ENCODE data around the gene MRTFA. TPM values are rescaled to one million over a fixed set of nuclear protein-coding genes. Genes with fewer than 3 reads are reported as not detected.

MRTFA gene
- total RNA-seq, 1 donor from 2014 or later, result 68.4 TPM

DNA sequence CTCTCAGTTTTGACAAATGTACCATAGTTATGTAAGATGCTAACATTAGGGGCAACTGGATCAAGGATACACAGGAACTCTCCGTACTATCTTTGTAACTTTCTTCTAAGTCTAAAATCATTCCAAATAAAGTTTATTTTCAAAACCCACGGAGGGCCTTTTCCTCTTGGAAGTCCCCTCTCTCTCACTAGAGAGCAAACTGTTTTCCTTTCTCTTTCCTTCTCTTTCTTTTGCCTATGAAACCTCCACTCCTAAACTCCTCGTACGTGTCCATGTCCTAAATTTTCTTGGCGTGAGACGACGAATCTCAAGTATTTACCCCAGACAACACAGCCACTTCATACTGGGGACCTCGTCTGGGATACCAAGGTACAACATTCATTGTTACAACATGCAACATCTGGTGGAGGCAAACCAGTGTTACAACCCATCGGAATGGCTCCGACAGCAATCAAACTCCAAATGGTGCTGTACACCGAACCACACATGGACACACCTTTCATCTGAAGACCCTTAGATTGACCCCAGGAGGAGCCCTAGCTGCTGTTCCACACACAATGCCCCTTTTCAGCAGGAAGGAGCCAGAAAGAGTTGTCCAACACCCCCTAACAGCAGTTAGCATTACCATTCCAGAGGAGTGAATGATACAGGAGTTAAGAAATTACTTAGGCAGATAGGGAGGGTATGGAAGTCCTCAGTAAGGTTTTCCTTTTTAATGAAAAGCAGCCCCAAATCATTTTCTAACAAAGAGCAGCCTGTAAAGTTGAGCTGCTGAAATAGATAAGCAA lies 158.0 kb downstream of the MRTFA start:
- H3K36me3 Mint-ChIP-seq (ENCODE audit: low read depth, unreplicated experiment), result peaks cover 12% of the 10 kb centered on the region

DNA sequence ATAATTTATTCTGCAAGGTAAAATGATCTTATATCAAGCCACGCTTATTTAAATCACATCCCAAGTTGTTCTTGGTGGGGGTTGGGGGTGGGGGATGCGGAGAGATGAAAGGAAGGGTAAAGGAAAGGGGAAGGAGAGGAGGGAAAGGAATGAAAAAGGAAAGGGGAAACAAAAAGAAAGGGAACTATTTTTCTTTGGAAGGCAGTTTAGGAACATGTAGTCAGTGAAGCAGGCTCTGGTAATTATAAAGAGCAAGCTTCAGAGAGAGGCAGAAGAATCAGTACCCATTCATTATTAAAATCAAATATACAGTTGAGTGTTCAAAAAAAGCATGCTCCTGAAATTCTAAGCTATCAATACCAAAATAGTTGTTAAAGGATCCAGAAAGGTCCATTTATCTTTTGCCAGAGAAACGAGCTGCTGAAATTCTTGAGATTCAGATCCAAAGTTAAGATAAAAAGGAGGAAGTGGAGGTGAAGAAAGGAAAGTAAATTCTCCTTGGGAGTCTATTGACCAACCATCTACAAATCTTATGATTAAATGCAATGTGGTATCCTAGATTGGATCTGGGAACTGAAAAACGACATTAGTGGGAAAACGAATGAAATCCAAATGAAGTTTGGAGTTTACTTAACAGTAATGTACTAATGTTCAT lies 158.7 kb downstream of the MRTFA start:
- Mint-ChIP-seq H3K9me3 (ENCODE audit: unreplicated experiment) (no peaks in the 10 kb centered on the region), H3K27ac (ENCODE audit: unreplicated experiment) (peak overlapping the region; percentile 92), H3K4me1 (ENCODE audit: unreplicated experiment) (peaks cover 44% of the 10 kb centered on the region), H3K36me3 (ENCODE audit: low read depth, unreplicated experiment) (peaks cover 12% of the 10 kb centered on the region), H3K27me3 (ENCODE audit: unreplicated experiment) (peaks cover 14% of the 10 kb centered on the region), H3K4me3 (ENCODE audit: unreplicated experiment) (peak overlapping the region; percentile 28)
- TF ChIP-seq, protein P1, sequence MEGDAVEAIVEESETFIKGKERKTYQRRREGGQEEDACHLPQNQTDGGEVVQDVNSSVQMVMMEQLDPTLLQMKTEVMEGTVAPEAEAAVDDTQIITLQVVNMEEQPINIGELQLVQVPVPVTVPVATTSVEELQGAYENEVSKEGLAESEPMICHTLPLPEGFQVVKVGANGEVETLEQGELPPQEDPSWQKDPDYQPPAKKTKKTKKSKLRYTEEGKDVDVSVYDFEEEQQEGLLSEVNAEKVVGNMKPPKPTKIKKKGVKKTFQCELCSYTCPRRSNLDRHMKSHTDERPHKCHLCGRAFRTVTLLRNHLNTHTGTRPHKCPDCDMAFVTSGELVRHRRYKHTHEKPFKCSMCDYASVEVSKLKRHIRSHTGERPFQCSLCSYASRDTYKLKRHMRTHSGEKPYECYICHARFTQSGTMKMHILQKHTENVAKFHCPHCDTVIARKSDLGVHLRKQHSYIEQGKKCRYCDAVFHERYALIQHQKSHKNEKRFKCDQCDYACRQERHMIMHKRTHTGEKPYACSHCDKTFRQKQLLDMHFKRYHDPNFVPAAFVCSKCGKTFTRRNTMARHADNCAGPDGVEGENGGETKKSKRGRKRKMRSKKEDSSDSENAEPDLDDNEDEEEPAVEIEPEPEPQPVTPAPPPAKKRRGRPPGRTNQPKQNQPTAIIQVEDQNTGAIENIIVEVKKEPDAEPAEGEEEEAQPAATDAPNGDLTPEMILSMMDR (IDR thresholded peaks at IDR 0.05; ENCODE audit: unreplicated experiment), result no peak
- no peak for DNase-seq (ENCODE audit: low spot score)

More for the DNA sequence above, 158.0 kb downstream of the MRTFA start:
- TF ChIP-seq, protein P1 (IDR thresholded peaks at IDR 0.05; ENCODE audit: unreplicated experiment), result no peak
- Mint-ChIP-seq H3K4me1 (ENCODE audit: unreplicated experiment) (peaks cover 44% of the 10 kb centered on the region), H3K27ac (ENCODE audit: unreplicated experiment) (peak overlapping the region; percentile 92), H3K27me3 (ENCODE audit: unreplicated experiment) (peaks cover 14% of the 10 kb centered on the region), H3K4me3 (ENCODE audit: unreplicated experiment) (peak overlapping the region; percentile 8), H3K9me3 (ENCODE audit: unreplicated experiment) (no peaks in the 10 kb centered on the region)
- DNase-seq (ENCODE audit: low spot score), result no peak

DNA sequence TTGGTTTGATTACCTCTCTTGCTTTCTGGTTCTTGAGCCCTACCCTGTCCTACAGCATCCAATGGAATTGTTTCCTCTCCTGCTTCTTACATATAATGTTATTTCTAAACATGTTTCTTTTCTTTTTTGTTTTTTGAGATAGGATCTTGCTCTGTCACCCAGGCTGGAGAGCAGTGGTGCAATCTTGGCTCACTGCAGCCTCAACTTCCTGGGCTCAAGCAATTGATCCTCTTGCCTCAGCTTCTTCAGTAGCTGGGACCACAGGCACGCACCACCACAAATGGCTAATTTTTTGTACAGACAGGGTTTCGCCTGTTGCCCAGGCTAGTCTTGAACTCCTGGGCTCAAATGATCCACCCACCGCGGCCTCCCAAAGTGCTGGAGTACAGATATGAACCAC lies 160.2 kb downstream of the MRTFA start:
- H3K27me3 Mint-ChIP-seq (ENCODE audit: unreplicated experiment), result peaks cover 10% of the 10 kb centered on the region
- no peak overlapping the region for H3K4me3 Mint-ChIP-seq (ENCODE audit: unreplicated experiment)
- no peaks in the 10 kb centered on the region for H3K9me3 Mint-ChIP-seq (ENCODE audit: unreplicated experiment)
- TF ChIP-seq, protein P1 (IDR thresholded peaks at IDR 0.05; ENCODE audit: unreplicated experiment), result no peak
- H3K36me3 Mint-ChIP-seq (ENCODE audit: low read depth, unreplicated experiment), result peaks cover 9% of the 10 kb centered on the region
- H3K4me1 Mint-ChIP-seq (ENCODE audit: unreplicated experiment), result peaks cover 38% of the 10 kb centered on the region
- no peak for DNase-seq (ENCODE audit: low spot score)
- peak overlapping the region; percentile 61 for H3K27ac Mint-ChIP-seq (ENCODE audit: unreplicated experiment)

DNA sequence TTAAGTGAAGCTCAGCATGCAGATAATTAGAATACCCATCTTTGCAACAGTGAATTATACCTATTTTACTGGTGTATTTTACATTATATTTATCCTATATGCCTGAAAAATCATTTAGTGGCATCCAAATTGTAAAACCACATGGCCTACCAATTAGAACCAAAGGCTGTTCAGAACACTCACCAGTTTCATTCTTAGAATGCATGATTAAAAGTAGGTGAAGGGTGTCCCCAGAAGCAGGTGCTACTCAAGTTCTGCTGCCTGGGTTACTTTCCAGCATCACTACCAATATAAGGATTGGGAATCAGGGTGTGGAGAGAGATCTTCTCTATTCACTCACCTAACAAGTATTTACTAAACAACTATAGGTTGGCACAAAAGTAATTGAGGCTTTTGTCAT lies 162.8 kb downstream of the MRTFA start:
- H3K36me3 Mint-ChIP-seq (ENCODE audit: low read depth, unreplicated experiment), result no peaks in the 10 kb centered on the region
- DNase-seq (ENCODE audit: low spot score), result no peak
- TF ChIP-seq, protein P1 (IDR thresholded peaks at IDR 0.05; ENCODE audit: unreplicated experiment), result no peak
- no peak overlapping the region for H3K27ac Mint-ChIP-seq (ENCODE audit: unreplicated experiment)
- H3K9me3 Mint-ChIP-seq (ENCODE audit: unreplicated experiment), result no peaks in the 10 kb centered on the region
- peaks cover 31% of the 10 kb centered on the region for H3K4me1 Mint-ChIP-seq (ENCODE audit: unreplicated experiment)
- peaks cover 5% of the 10 kb centered on the region for H3K27me3 Mint-ChIP-seq (ENCODE audit: unreplicated experiment)
- H3K4me3 Mint-ChIP-seq (ENCODE audit: unreplicated experiment), result no peak overlapping the region

DNA sequence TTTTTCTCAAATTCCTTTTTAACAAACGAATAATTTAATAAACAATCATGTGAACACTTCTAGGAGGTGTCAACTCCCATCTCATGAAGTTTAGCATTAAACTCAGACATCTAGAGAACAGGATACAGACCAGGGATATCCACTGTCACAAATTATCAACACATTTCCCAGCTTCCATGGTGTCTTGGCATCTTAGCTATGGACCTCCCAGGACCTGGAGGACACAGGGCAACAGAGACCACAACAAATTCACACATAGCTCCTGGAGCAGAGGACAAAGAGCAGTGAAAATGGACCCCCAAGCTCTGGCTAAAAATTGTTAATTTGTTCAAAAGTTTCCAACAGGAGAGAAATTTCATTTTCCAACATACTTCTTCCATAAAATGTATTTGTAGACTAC lies 163.9 kb downstream of the MRTFA start:
- H3K27me3 Mint-ChIP-seq (ENCODE audit: unreplicated experiment), result peaks cover 5% of the 10 kb centered on the region
- no peak for DNase-seq (ENCODE audit: low spot score)

More for the DNA sequence above, 163.9 kb downstream of the MRTFA start:
- H3K4me1 Mint-ChIP-seq (ENCODE audit: unreplicated experiment), result peaks cover 29% of the 10 kb centered on the region
- H3K4me3 Mint-ChIP-seq (ENCODE audit: unreplicated experiment), result no peak overlapping the region
- TF ChIP-seq, protein P1 (IDR thresholded peaks at IDR 0.05; ENCODE audit: unreplicated experiment), result no peak
- H3K27ac Mint-ChIP-seq (ENCODE audit: unreplicated experiment), result no peak overlapping the region
- no peaks in the 10 kb centered on the region for H3K9me3 Mint-ChIP-seq (ENCODE audit: unreplicated experiment)
- no peaks in the 10 kb centered on the region for H3K36me3 Mint-ChIP-seq (ENCODE audit: low read depth, unreplicated experiment)
